GM19467 (cell line): Measurements from ENCODE around the gene TSPEAR.
"Not testable (repeated sequence)": the region's sequence is repeated elsewhere in the genome, so short reads cannot be mapped to it uniquely, and the experiment has no call there.

Source experiments
- ATAC-seq: cut with Tn5 transposase; IDR thresholded peaks from one replicate; pipeline ENCODE4 v1.9.1; 2021; ENCODE audit warnings: mild to moderate bottlenecking, moderate library complexity; ENCODE audit not compliant: unreplicated experiment

The TSPEAR gene

GRCh38 chr21:44575307-44576024, 135.9 kb downstream of the TSPEAR start:
- ATAC-seq = no peak

DNA sequence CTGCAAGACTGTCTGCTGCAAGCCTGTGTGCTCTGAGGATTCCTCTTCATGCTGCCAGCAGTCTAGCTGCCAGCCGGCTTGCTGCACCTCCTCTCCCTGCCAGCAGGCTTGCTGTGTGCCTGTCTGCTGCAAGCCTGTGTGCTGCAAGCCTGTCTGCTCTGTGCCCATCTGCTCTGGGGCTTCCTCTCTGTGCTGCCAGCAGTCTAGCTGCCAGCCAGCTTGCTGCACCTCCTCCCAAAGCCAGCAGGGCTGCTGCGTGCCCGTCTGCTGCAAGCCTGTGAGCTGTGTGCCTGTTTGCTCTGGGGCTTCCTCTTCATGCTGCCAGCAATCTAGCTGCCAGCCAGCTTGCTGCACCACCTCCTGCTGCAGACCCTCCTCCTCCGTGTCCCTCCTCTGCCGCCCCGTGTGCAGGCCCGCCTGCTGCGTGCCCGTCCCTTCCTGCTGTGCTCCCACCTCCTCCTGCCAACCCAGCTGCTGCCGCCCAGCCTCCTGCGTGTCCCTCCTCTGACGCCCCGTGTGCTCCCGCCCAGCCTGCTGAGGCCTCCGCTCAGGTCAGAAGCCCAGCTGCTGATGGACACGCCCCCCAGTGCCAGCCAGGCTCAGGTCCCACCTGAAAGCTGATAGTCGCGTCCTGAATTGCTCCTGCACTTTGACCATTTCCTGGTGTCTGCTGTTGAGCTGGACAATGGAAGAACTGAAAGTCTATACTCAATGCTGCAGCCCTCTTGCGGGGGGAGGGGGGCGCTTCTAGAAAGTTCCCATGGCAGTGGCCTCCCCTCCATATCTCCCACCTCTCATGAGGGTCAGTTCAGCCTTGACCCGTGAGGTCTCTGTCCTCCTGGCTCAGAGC, 136.7 kb downstream of the TSPEAR start:
- no peak for ATAC-seq

GRCh38 chr21:44573630-44574456, 137.5 kb downstream of the TSPEAR start, which contains the start of gene KRTAP10-4:
KRTAP10-4 (plus strand) TSS chr21:44573729; CDS start chr21:44573759, 30 bp downstream.
- not testable (repeated sequence) for ATAC-seq

DNA sequence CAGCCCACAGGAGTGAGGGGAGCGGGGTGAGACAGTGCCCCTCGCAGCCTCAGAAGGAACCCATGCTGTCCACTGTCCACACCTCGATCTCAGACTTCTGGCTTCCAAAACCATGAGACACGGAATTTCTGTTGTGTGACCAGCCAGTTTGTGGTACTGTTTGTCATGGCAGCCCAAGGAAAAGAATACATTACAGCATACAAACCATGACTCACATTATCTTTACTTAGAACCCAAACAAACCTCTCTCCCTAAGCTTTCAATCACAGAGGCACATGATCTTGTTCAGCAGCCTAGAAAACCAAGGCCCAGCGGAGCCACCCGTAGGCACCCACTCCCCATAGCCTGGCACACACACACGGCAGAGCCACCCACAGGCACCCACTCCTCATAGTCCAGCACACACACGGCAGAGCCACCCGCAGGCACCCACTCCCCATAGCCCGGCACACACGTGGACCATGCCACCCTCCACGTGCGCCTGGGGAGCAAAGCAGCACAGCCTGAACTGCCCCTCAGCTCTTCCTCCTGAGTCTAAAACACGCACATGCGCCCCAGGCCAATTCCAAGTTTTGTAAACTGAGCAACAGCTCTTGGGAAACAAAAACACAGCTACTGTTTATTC, 138.3 kb downstream of the TSPEAR start:
- ATAC-seq = no peak

DNA sequence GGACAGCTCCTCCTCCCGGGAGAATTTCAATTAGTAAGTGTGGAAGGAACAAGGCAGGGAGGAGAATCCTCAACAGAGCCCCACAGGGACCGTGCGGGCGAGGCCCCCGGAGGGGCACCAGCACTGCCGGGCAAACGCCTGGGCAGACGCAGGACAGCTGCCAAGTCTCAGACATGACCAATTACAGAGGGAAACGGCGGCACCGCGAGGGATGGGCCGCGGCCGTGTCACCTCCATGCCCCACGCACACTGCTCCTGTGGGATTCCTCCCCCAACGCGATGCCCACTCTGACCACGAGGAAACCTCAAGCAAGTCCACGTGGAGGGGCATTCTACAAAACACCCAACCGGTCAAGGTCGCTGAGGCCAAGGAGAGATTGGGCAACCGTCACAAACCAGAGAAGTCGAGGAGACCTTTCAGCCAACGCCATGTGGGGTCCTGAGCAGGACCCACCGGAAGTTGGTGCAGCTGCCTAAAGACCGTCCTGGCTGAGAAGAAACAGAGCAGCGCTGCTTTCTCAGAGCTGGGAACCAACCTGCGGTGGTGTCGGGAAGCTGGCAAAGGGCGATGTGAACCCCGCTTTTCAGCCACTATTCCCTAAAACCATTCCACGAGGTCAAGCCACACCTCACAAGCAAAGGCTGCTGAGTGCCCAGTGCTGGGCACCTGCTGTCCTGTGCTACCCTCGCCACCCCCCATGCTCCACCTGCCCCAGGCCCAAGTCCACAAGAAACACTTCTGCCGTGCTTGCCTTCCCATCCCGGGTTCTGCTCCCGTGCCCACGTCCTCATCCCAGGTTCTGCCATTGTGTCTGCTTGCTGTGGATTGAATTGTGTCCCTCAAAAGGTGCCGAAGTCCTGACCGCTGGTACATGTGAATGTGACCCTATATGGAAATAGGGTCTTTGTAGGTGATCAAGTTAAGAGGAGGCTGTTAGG, 139.3 kb downstream of the TSPEAR start:
- no peak for ATAC-seq

DNA sequence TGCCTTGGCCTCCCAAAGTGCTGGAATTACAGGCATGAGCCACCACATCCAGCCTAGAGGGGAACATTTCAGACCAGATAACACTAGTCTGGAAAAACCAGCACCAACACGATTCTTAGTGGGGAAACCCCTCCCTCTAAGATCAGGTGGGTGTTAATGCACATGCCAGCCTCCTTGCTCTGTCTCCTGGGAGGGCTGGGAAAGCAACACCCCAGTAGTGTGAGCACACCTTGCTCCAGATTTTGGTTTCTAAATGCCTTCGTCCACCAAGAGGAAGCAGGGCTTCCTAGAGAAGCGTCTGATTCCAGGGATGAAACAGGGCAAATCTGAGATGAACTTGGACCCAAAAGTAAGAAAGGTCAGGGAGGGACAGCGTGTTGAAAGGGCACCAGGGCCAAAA, 140.1 kb downstream of the TSPEAR start:
- ATAC-seq = no peak

DNA sequence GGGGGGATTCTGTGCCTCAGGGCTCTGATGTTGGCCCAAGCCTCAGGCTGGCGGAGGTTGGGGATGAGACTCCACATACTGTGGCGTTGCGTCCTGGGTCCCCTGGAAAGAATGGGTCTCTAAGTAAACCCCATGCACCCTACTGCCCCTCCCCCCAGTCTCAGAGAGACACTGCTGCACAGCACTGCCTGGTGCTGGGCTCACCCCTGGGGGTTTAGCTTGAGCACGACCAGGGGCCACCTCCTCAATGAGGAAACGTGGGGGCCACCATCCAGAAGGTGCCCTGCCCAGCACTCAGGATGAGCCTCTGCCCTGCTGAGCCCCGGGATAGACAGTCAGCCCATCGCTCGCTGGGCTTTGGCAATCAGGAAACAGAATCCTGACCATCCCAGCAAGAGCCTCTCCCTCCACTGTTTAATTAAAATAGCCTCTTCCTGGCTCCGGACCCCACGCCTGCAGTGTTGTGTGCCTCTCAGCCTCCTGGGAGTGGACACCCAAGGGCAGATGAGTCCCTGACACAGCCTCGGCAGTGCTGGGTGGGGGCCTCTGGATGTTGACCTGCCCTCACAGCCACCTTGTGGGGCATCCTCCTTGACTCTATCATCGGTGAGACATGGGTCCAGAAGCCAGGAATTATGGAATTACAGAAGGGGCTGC, 141.4 kb downstream of the TSPEAR start:
- ATAC-seq = no peak

DNA sequence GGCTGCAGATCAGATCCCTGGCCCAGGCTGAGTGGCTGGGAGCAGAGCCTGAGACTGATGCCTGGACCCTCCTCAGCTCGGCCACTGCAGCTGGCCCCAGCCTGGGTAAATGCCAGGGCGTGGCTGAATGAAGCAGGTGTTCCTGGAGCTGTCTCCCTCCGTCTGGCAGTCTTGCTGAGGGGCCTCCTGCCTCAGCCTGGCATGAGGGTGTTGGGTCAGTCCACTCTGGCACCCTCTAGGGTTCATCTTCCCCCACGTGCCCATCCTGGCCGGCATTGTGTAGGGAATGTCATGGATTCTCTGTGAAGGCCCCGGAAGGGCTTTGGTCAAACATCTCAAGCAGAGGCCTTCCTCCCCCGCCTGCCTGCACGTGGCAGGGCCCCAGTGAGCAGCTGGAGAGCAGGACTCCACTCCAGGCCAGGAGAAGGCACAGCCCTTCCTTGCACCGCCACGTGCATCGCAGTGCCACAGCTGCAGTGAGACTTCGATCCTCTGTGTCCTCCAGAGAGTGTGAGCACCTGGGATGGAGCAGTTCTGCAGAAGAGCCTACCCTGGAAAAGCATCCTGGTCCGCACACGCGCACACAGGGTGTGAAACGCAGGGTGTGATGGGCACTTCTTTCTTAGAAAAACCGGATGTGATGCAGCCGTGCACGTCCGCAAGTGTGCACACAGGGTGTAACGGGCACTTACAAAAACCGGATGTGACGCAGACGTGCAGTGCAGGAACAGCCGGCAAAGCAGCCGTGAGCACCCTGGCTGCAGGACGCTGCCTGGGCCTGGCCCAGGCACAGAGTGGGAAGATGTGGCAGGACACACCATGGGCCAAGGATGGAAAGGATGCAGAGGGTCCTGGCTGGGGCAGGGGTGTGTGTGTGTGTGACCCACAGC, 142.5 kb downstream of the TSPEAR start:
- no peak for ATAC-seq

DNA sequence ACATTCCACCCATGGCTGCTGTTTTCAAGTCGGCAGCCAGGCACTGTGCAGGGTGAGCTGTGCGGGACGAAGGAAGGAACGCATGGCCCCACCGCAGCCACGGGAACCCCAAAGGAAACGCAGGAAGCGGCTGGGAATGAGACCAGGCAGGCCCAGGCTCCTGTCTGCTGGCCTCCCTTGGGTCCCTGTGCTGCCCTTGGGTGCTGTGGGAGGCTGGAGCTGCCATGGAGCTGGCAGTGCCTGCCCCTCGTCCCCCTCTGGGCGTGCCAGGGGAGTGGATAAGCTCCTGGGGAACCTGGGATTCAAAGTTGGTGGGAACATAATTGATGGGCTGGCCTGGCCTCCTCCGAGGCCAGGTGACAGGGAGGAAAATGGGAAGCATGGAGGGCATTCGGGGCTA, 143.1 kb downstream of the TSPEAR start:
- ATAC-seq = no peak

- no peak for ATAC-seq
Observed at GRCh38 chr21:44567481-44568171, 143.7 kb downstream of the TSPEAR start.

DNA sequence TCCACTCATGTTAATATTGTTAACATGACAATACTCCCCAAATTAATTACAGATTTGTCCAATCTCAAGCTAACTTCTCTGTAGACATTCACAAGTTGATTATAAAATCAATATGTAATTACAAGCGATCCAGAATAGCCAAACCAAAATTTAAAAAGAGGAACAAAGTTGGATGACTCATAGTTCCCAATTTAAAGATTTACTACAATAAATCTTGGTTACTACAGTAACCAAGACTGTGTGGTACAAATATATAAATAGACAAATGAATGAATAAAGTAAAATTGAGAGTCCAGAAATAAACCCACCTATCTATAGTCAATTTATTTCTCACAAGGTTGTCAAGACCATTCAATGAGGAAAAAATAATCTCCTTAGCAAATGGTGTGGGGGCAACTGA, 145.0 kb downstream of the TSPEAR start:
- no peak for ATAC-seq

GRCh38 chr21:44564886-44565598, 146.3 kb downstream of the TSPEAR start:
- no peak for ATAC-seq

DNA sequence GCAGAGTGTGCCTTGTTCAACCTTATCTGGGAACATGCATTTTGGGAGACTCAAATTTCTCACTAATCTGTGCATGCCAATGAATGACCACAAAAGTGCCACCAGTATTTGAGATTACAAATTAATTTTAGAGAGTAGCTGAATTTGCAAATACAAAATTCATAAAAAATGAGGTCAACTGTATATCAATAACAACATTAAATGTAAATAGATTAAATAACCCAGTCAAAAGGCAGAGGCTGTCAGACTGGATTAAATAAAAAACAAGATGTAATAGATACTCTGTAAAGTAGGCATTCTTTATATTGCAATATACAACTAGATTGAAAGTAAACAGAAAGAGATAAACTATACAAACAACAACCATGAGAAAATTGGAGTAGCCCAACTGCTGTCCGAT, 147.3 kb downstream of the TSPEAR start:
- ATAC-seq = no peak

- ATAC-seq = no peak
Observed at GRCh38 chr21:44558695-44559094, 152.7 kb downstream of the TSPEAR start, which contains the start of gene KRTAP10-3. KRTAP10-3 (minus strand) TSS chr21:44558795; CDS start chr21:44558715, 80 bp downstream.

- not testable (repeated sequence) for ATAC-seq
Observed at GRCh38 chr21:44558329-44558675, 153.1 kb downstream of the TSPEAR start.

GRCh38 chr21:44557491-44558328, 153.7 kb downstream of the TSPEAR start:
- no peak for ATAC-seq
